Left renal pelvis (tissue), 4 donors: ENCODE data around the gene NEUROD1. TPM values are rescaled to one million over a fixed set of nuclear protein-coding genes. Genes with fewer than 3 reads are reported as not detected.

Experiments
- DNase-seq, 4 donors: peaks; one replicate each; pipeline ENCODE4 v3.0.0-alpha.2; 2013; ENCODE audit warnings: low read depth in 4 of 4, low spot score in 3 of 4
- polyA plus RNA-seq, 4 donors: library from polyadenylated mRNA; unstranded; fragments of 120-200 nt; gene quantifications; one replicate each; pipeline ENCODE4 v1.2.1, GENCODE V29; 2013; ENCODE audit not compliant: insufficient read length in 4 of 4

Gene NEUROD1
- polyA plus RNA-seq, 4 donors: not detected

- DNase-seq: no peak
These were observed 857 bp upstream of the NEUROD1 start for GRCh38 chr2:181680937-181681811.

- no peak for DNase-seq
These were observed 755 bp downstream of the NEUROD1 start for GRCh38 chr2:181679544-181679979.

GRCh38 chr2:181678861-181679543, 1.3 kb downstream of the NEUROD1 start:
- DNase-seq: no peak

- peak; percentile 76 to 88 (median 80) for DNase-seq
These were observed 2.3 kb downstream of the NEUROD1 start for GRCh38 chr2:181677912-181678586.

GRCh38 chr2:181675254-181675653, 5.1 kb downstream of the NEUROD1 start:
- no peak for DNase-seq

GRCh38 chr2:181674461-181674860, 5.9 kb downstream of the NEUROD1 start:
- no peak for DNase-seq

GRCh38 chr2:181673173-181673572, 7.1 kb downstream of the NEUROD1 start:
- no peak for DNase-seq

- no peak for DNase-seq
These were observed 7.9 kb downstream of the NEUROD1 start for GRCh38 chr2:181672255-181673008.

- no peak for DNase-seq
These were observed 9.7 kb downstream of the NEUROD1 start for GRCh38 chr2:181670632-181671031.

GRCh38 chr2:181667234-181667633, 13.1 kb downstream of the NEUROD1 start:
- DNase-seq: no peak

- no peak for DNase-seq
These were observed 18.0 kb downstream of the NEUROD1 start for GRCh38 chr2:181662287-181662686.

- DNase-seq: no peak
These were observed 20.1 kb downstream of the NEUROD1 start for GRCh38 chr2:181660181-181660580.

- no peak for DNase-seq
These were observed 21.9 kb downstream of the NEUROD1 start for GRCh38 chr2:181658444-181658843.

- DNase-seq: no peak
These were observed 22.9 kb downstream of the NEUROD1 start for GRCh38 chr2:181657379-181657778.

GRCh38 chr2:181656450-181657291, 23.6 kb downstream of the NEUROD1 start, which contains the start of gene CERKL:
TSS of gene CERKL (minus strand) at chr2:181657105. CDS start at chr2:181657006, 99 bp downstream.
- peak in 2 of 4 donors; percentile 20 for DNase-seq

- DNase-seq: no peak
These were observed 24.8 kb downstream of the NEUROD1 start for GRCh38 chr2:181655519-181655918.

- no peak for DNase-seq
These were observed 30.8 kb downstream of the NEUROD1 start for GRCh38 chr2:181649436-181649979.

GRCh38 chr2:181648478-181649155, 31.7 kb downstream of the NEUROD1 start:
- DNase-seq: no peak
